ENCODE measurements around the gene KCNAB1.
A peak's percentile ranks its signal among the peaks of the same experiment; 100 is the strongest.
"Not testable (repeated sequence)": the region's sequence is repeated elsewhere in the genome, so short reads cannot be mapped to it uniquely, and the experiment has no call there.

The KCNAB1 gene

DNA sequence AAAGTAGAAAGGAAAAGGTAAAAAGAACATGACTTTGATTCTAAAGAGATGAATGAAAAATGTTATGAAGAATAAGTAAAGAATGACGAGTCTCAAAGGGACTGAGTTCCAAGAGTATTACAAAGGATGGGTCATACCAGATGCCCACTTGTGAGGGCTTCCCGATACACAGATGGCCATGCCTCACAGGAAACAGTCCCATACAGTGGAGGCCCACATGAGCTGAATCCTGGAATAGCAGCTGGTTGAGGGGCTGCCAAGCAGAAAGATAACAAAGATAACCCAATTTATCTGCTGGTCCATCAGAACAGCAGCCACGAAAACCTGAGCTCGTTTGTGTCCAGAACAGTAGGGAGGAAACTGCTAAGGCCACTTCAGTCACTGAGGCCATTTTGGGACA lies 430.9 kb downstream of the KCNAB1 start:
- DNase-seq = no peak

DNA sequence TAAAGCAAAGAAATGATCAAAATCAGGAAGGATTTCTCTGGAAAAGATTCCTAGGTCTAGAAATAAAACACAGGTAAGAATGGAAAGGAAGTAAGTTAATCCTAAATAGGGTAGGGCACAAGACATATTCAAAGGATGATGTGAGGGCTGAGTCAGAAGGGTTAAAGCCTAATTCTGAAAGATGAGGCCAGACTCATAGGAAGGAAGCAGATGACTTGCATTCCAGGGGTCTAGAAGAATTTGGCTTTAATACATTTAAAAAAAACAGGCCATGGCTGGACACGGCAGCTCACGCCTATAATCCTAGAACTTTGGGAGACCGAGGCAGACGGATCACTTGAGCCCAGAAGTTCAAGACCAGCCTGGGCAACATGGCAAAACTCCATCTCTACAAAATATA lies 431.4 kb downstream of the KCNAB1 start:
- DNase-seq = no peak

DNA sequence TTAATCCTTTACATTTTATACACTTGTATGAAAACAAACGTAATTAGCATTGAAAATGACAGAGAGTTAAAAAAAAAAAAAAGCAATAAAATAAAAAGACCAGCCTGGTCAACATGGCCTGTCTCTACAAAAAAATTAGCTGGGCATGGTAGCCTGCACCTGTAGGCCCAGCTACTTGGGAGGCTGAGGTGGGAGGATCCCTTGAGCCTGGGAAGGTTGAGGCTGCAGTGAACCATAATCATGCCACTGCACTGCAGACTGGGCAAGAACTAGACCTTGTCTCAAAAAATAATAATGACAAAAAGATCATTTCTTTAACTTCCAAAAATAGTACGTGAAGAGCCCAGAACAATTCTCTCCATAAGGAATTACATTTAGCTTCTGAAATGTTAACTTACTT lies 432.6 kb downstream of the KCNAB1 start:
- DNase-seq = no peak

DNA sequence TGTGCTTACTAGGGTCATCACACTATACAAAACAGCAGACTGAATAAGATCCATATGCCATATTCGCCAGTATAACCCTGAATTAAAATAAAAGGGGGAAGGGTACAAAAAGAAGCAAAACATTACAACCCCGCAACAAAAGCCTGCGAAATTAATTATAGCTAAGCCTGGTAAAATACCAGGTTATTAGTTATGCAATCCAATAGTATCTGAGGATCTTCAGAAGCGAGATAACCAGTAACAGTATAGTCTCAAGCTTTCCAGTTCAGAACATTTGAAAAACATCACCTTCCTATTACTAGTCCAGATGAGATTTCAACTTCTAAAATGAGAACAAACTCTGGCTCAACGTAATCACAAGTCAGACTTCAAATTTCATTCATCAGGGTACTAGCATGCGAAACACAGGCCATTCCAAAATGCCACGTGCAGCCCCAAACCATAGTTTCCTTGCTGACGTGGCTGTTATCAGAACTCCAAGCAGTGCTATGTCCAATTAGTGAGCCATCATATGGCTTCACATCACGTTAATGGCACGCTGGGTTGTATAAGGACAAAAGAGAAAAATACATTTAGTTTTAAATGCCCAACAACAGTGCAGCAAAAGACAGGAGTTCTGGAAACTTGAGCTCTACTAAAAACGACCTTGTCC lies 433.5 kb downstream of the KCNAB1 start:
- peak; percentile 56 to 61 for DNase-seq

DNA sequence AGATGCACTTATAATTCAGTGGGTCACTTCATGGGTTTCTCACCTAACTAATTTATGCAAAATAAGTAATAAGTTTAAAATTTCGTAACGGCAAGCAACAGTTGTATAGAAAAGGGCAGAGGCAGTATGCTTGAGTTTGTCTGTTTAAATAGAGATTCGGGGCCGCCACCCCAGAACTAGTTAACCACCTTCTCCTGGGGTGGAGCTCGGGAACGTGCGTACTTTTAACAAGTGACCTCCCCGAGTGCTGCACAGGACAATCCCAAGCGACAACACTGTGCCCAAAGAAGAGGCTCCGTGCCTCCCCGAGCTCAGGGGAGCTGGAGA lies 434.1 kb downstream of the KCNAB1 start:
- DNase-seq = peak in 1 of 2 donors; percentile 17

DNA sequence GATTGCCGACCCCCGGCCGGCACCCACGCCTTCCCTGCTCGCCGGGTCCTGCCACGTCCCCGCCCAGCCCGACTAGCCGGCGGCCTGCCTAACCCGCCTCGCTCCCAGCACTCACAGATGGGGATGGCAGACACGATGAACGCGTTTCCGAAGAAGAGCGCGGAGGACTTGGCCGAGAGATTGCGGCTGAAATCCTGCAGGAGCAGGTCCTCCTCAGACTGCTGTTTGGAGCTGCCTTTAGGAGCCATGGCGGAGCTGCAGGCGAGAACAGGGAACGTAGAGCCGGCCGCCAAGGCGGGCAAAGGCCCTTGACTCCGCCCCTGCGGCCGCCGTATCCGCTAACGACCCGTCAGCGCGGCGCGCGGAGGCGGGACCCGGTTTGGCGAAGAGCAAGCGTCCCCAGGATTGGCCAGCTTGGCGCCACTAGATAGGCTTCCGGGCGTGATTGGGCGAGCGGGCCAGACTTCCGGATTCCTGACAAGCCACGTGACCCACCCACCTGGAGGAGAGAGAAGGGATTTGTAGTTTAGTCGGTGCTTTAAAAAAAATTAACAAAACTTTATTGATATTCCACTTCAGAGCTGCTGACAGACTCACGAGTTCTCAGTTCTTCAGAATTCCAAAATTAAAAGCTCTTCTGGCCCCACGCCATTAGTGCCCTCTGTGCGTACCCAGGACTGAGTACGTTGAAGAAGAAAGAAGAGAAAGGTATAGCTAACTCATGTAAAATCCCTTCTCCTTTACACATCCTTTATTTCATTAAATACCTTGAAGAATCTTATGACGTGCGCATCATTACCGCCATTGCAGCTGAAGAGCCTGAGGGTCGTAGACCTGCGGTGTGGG lies 434.7 kb downstream of the KCNAB1 start, which contains the start of gene SSR3:
Gene SSR3, minus strand, starts transcription at position 276 of the 846 bp plus-strand sequence. Its CDS starts 28 bp downstream, at position 248.
- DNase-seq = peak; percentile 99

DNA sequence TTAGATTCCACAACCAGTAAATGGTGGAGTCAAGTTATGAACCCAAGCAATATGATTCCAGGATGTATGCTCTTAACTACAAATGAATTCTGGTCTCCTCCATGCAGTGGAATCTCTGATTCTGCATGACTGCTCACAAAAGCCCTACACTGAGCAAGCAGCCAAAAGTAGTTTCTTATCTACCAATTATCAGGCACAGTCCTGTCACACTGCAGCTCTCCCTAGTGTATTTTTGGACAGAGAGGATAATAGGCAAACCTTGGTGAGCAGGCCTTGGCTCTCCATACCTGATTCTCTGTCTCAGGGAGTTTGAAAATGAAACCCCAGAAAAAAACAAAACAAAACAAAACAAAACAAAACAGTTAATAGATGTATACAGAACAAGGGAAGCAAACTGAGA lies 438.0 kb downstream of the KCNAB1 start:
- no peak for DNase-seq

DNA sequence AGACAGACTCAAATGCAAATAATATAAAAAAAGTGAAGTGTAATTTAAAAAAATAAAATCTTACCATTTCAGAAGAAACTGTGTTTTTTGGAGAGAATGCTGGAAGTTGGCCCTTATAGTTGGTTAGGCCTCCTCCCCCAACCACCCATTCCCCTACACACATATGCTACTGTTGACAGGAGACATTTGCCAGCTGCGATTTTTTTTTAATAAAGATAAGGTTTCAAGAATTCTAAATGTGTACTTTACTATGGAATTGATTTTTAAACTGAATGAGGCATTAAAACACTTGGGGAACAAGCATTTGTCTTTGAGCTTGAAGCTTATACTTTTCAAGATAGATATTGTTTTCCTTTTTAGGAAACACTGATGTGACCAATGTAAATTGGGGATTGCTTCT lies 438.9 kb downstream of the KCNAB1 start:
- DNase-seq = no peak

DNA sequence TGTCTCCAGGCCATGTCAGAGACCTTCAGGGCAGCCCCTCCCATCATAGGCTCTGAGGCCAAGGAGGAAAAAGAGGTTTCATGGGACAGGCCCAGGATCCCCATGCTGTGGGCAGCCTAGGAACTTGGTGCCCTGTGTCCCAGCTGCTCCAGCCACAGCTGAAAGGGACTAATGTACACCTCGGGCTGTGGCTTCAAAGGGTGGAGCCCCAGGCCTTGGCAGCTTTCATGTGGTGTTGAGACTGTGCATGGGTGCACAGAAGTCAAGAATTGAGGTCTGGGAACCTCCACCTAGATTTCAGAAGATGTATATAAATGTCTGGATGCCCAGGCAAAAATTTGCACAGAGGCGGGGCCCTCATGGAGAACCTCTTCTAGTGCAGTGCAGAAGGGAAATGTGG lies 441.2 kb downstream of the KCNAB1 start:
- no peak for DNase-seq

DNA sequence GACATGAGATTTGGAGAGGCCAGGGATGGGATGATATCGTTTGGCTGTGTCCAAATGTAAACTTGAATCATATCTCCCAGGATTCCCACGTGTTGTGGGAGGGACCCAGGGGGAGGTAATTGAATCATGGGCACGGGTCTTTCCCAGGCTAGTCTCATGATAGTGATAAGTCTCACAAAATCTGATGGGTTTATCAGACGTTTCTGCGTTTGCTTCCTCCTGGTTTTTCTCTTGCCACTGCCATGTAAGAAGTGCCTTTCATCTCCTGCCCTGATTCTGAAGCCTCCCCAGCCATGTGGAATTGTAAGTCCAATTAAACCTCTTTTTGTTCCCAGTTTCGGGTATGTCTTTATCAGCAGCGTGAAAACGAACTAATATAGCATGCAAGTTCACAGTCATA lies 442.1 kb downstream of the KCNAB1 start:
- DNase-seq = not testable (repeated sequence)

DNA sequence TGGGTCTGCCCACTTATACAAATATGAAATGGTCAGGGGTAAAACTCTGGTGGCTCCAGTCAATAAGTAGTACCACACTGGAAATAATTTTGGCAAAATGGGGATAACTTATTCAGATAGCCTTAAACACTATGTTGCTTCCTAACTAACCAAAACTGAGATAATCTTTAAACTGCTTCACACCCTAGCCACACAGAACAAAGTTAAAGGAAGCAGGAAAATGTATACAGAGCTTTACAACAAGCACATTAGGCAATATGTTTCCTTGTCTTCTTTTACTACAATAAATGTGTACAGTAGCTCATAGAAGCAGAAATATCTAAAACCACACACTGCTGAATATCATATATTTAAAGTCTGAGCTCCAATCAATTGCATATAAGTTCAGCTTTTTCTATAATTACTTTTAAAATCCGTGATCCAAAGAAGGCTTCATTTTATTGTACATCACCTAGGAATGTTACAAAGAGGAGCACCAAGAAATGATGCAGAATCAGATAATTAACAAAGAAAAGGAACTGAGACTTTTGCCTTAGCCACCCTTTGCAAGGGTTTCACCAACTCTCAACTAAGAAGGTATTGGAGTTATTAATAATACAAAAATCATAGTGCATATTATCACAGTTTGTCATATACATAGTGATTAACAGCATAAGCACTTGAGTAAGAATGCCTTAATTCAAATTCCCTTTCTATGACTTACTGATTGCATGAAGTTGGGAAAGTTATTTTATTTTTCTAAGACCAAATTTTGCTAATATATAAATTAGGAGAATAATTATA lies 443.7 kb downstream of the KCNAB1 start:
- DNase-seq = no peak

DNA sequence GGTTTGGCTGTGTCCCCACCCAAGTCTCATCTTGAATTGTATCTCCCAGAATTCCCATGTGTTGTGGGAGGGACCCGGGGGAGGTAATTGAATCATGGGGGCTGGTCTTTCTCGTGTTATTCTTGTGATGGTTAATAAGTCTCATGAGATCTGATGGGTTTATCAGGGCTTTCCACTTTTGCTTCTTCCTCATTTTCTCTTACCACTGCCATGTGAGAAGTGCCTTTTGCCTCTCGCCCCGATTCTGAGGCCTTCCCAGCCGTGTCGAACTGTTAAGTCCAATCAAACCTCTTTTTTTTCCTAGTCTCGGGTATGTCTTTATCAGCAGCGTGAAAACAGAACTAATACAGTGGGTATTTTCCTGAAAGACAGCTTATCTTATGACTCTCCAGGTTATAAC lies 448.6 kb downstream of the KCNAB1 start:
- peak; percentile 29 to 78 for DNase-seq

DNA sequence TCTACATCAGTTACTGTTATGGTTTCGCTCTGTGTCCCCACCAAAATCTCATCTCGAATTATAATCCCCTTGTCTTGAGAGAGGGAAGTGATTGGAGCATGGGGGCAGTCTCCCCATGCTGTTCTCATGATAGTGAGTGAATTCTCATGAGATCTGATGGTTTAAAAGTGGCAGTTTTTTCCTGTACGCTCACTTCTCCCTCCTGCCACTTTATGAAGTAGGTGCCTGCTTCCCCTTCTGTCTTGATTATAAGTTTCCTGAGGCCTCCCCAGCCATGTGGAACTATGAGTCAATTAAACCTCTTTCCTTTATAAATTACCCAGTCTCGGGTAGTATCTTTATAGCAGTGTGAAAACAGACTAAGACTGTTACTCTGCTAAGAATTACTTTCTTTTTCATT lies 449.5 kb downstream of the KCNAB1 start:
- DNase-seq = not testable (repeated sequence)

DNA sequence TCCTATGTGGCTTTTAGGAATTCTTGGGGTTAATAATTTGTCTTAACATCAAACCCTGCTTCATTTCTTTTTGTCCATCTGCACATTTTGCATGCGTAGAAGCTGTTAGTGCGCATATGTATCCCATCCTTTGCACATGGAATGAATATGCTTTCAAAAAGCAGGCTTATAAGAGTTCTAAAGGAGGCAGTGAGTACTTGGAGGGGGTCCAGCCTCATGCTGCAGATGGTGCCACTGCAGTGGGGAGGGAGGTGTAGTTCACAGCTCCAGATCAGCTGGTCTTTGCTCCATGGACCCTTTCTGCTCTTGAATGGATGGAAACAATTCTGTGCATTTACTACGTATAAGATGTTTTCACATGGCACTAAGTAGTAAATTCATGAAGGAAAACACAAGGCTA lies 455.3 kb downstream of the KCNAB1 start:
- DNase-seq = no peak

DNA sequence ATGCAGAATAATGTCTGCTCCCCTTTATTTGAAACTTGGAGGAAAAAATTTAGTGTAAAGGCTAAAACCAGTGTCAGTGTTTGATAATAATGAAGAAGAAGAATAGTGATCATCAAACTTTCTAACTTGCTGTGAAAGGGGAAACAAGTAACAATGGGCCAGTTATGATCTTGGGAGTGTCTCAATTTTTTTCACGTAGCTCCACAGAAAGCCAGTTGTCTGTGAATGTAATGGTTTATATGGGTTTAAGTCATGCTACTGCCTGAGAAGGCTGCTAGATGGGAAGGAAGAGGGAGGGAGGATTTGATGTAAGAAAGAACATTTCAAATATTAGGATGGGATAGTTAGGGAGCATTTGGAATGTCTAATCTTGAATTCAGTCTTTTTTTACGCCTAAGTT lies 455.7 kb downstream of the KCNAB1 start:
- no peak for DNase-seq

DNA sequence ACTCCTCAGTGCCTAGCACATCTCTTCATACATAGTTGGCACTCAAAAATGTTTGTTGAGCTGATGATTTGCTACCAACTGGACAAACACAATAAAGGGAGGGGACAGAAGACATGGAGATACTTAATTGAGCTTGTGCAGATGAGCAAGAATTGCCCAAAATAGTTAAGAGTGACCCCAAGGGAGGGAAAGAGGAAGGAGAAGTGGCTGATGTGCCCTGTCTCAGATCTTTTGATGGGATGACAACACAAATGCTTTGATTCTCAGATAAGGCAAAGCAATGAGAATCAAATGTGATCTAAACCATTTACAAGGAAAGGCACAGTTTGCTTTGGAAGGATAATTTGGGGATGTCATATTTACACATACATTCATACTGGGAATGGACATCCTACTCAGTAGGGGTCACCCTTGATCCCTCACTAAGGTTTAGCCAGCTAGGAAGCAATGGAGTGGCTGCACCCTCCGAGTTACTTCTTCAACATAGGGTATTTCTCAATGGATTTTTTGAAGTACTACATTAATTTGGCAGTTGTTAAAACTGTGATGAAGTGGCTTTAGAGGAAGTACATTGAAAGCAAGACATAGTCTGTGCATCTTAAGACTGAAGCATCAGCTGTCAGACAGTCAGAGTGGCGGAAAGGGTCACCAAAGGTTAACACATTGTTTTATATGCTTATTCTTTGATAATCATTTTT lies 456.4 kb downstream of the KCNAB1 start:
- peak in 1 of 2 donors; percentile 56 for DNase-seq

DNA sequence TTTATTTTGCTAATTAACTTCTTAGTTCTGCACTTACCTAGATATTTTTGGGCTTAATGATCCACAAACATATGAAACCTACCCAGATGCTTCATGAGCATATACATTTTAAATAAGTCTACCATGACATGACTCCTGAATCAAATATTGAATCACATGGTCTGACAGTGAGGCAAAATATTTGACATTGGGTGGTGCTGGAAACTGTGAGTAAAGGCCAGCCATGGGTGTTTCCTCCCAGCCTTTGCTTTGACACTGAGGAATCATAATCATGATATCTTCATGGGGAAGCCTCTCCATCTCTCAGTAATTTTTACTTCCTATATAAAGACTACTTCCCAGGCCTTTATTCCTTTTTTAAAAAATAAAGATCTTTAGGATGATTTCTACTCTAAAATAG lies 457.4 kb downstream of the KCNAB1 start:
- DNase-seq = peak; percentile 51 to 55

DNA sequence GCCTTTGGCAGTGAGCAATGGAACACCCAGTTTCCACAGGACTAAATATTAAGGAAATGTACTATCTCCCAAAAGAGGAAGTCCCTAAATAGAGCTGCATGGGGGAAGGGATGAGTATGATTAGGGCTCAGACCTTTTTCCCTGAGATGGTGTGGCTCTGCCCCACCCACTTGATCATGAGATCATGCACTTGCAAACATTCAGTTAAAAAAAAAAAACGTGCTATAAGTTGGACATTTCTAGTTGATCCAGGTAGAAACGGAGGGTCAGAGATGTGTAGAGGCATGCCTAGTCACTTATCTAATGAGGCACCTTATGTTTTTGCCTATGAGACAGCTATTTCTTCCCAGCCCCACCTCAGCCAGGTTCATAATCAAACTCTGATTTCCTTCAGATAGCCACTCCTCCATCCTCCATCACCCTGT lies 459.1 kb downstream of the KCNAB1 start:
- DNase-seq = peak; percentile 88 to 90

DNA sequence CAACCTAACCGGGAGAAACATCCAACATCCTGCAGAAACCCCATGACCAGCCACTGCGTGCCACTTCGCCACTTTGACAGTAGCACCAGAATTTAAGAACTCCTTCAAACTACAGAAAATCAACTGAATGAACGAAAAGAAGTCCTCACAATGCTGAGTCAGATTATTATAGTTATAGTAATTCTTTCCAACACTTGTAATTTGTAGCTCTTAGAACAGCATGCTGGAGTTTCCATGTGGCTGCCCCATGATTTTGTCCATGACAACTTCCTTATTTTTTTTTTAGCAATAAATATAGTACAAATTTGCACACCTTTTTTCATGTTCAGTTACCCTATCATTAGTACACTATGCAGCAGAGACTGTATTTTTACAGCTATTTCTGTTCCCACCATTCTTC lies 460.7 kb downstream of the KCNAB1 start:
- peak; percentile 47 to 66 for DNase-seq

DNA sequence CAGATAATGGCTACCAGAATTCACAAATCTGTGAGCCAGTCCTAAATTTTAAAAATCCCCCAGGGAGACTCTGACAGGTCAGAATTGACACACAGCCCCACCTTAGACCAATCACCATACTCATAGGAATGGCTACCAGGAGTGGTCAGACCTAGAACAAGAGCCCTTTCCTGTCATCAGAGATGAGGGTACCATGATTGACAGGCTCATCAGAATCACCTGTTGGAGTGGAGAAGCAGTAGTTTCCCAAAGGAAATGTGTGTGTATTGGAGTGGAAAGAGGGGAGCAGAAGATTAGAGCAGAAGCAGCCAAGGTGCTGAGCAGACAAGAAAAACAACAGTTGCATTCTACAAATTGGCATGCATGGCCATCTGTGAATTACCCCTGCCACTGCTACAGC lies 461.6 kb downstream of the KCNAB1 start:
- DNase-seq = no peak

DNA sequence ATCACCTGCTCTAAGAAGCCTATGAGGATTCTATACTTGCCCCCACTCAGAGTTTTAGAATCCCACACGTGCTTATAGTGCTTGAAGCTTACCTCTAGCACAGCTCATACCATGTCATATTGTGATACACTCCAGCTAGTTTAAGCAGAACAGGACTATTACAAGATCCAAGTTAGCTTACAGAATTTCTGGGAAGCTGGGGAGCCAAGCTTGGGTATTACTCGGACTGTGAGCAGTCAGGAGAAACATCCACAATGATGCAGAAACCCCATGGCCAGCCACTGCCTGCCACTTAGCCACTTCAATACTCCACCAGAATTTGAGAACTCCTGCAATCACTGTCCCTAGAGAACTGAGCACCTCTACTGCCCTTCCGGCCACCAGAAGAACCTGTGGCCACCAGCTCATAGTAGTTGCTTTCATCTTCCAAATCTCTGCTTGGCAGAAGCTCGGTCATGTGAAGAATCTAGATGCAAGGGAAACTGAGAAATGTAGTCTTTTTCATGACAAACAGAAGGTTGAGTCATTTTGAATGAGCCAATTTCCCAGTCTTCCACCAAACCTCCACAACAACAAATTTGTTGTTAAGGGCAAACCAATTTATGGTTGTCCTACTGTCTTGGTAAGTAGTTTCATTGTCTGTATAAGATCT lies 462.3 kb downstream of the KCNAB1 start:
- DNase-seq = peak in 1 of 2 donors; percentile 61

DNA sequence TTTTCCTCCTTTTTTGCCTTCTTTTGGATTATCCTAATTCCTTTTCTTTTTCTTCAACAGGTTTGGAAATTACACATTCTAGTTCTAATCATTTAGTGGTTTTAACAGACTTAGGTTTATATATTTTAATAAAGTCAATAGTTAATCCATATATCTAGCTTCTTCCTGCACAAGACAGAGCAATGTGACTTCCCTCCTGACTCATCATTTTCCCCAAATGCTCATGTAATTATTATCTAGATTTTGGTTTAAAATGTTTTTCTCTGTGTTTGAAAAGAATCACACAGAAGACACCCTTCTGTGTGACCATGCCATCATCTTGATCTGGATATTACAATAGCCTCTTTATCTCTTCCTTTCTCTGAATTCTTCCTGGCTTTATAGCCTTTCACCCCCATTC lies 463.1 kb downstream of the KCNAB1 start:
- no peak for DNase-seq
